ENCODE data around the gene CRIP2. TPM values are rescaled to one million over a fixed set of nuclear protein-coding genes. Genes with fewer than 3 reads are reported as not detected.

CRIP2 gene
- polyA plus RNA-seq, 4 donors, result 72.3 to 161 (median 108) TPM

GRCh38 chr14:105475269-105476096 is 862 bp downstream of the CRIP2 start:
- no peak for DNase-seq (ENCODE audit: low read depth in 4 of 4, low spot score in 3 of 4)

GRCh38 chr14:105476097-105476830 is 1.6 kb downstream of the CRIP2 start:
- no peak for DNase-seq (ENCODE audit: low read depth in 4 of 4, low spot score in 3 of 4)

GRCh38 chr14:105476831-105477659 is 2.4 kb downstream of the CRIP2 start:
- no peak for DNase-seq (ENCODE audit: low read depth in 4 of 4, low spot score in 3 of 4)

GRCh38 chr14:105477660-105478397 is 3.2 kb downstream of the CRIP2 start:
- no peak for DNase-seq (ENCODE audit: low read depth in 4 of 4, low spot score in 3 of 4)

- DNase-seq (ENCODE audit: low read depth in 4 of 4, low spot score in 3 of 4), result no peak
These were observed 4.0 kb downstream of the CRIP2 start for GRCh38 chr14:105478398-105479251.

GRCh38 chr14:105479431-105480158 is 5.0 kb downstream of the CRIP2 start:
- DNase-seq (ENCODE audit: low read depth in 4 of 4, low spot score in 3 of 4), result no peak

GRCh38 chr14:105480199-105480746 is 5.7 kb downstream of the CRIP2 start:
- DNase-seq (ENCODE audit: low read depth in 4 of 4, low spot score in 3 of 4), result no peak

GRCh38 chr14:105480807-105481801 is 6.5 kb downstream of the CRIP2 start:
- peak; percentile 82 to 88 (median 84) for DNase-seq (ENCODE audit: low read depth in 4 of 4, low spot score in 3 of 4)

- peak; percentile 83 to 94 (median 89) for DNase-seq (ENCODE audit: low read depth in 4 of 4, low spot score in 3 of 4)
These were observed 7.4 kb downstream of the CRIP2 start for GRCh38 chr14:105481886-105482457.

- no peak for DNase-seq (ENCODE audit: low read depth in 4 of 4, low spot score in 3 of 4)
These were observed 8.0 kb downstream of the CRIP2 start for GRCh38 chr14:105482486-105483110.

GRCh38 chr14:105483300-105484068 is 8.9 kb downstream of the CRIP2 start:
- no peak for DNase-seq (ENCODE audit: low read depth in 4 of 4, low spot score in 3 of 4)

- no peak for DNase-seq (ENCODE audit: low read depth in 4 of 4, low spot score in 3 of 4)
These were observed 9.7 kb downstream of the CRIP2 start for GRCh38 chr14:105484069-105484996.

- DNase-seq (ENCODE audit: low read depth in 4 of 4, low spot score in 3 of 4), result no peak
These were observed 10.4 kb downstream of the CRIP2 start for GRCh38 chr14:105484997-105485393.

GRCh38 chr14:105485739-105486162 is 11.1 kb downstream of the CRIP2 start:
- no peak for DNase-seq (ENCODE audit: low read depth in 4 of 4, low spot score in 3 of 4)

All from left renal pelvis (tissue), 4 donors.